HK-2 (cell line): ENCODE measurements around the gene ADM2.

Experiments
- DNase-seq: peaks from one replicate; pipeline ENCODE4 v3.0.0-alpha.2; 2018; ENCODE audit not compliant: unreplicated experiment

ADM2 gene

GRCh38 chr22:50467773-50468440 lies 13.4 kb upstream of the ADM2 start:
- no peak for DNase-seq

- no peak for DNase-seq
Measured at GRCh38 chr22:50468626-50469025, 12.7 kb upstream of the ADM2 start.

- DNase-seq, result peak; percentile 87
Measured at GRCh38 chr22:50469377-50470305, 11.7 kb upstream of the ADM2 start.

- DNase-seq, result no peak
Measured at GRCh38 chr22:50470491-50470890, 10.9 kb upstream of the ADM2 start.

- DNase-seq, result no peak
Measured at GRCh38 chr22:50471197-50471847, 10.0 kb upstream of the ADM2 start.

GRCh38 chr22:50471962-50472361 lies 9.4 kb upstream of the ADM2 start:
- no peak for DNase-seq

- no peak for DNase-seq
Measured at GRCh38 chr22:50473088-50473487, 8.3 kb upstream of the ADM2 start.

- peak; percentile 44 for DNase-seq
Measured at GRCh38 chr22:50473855-50474671, 7.3 kb upstream of the ADM2 start.

- DNase-seq, result peak; percentile 88
Measured at GRCh38 chr22:50474710-50475651, 6.4 kb upstream of the ADM2 start, which contains the start of gene SBF1. SBF1 (minus strand) TSS chr22:50475035; CDS start chr22:50474840, 195 bp downstream.

- DNase-seq, result no peak
Measured at GRCh38 chr22:50475652-50476002, 5.7 kb upstream of the ADM2 start.

- no peak for DNase-seq
Measured at GRCh38 chr22:50476868-50477267, 4.5 kb upstream of the ADM2 start.

- DNase-seq, result no peak
Measured at GRCh38 chr22:50477923-50478322, 3.4 kb upstream of the ADM2 start.

GRCh38 chr22:50479721-50480120 lies 1.6 kb upstream of the ADM2 start:
- no peak for DNase-seq

GRCh38 chr22:50481045-50481439 lies 301 bp upstream of the ADM2 start:
- no peak for DNase-seq

GRCh38 chr22:50482107-50483074 lies 1.0 kb downstream of the ADM2 start:
- no peak for DNase-seq

- no peak for DNase-seq
Measured at GRCh38 chr22:50483106-50483505, 1.8 kb downstream of the ADM2 start.

- no peak for DNase-seq
Measured at GRCh38 chr22:50483556-50483955, 2.2 kb downstream of the ADM2 start.

- DNase-seq, result peak; percentile 53
Measured at GRCh38 chr22:50483977-50484853, 2.9 kb downstream of the ADM2 start.
